Right atrium auricular region (tissue), 2 donors: ENCODE measurements around the gene TMEM116. TPM values are rescaled to one million over a fixed set of nuclear protein-coding genes. Genes with fewer than 3 reads are reported as not detected.

Experiments used
- DNase-seq: peaks from one replicate; pipeline ENCODE4 v3.0.0-alpha.2; 2019; ENCODE audit warnings: low spot score
- H3K27ac ChIP-seq, 2 donors: fragments of 200-600 bp; sonication (generic); 1 replicate in 1 of 2; 2 replicates in 1 of 2; pipeline ENCODE4 v1.5.1; 2016 to 2019
- H3K27me3 ChIP-seq, 2 donors: fragments of 200-600 bp; sonication (generic); one replicate each; pipeline versions ENCODE4 v1.5.1 to v1.6.0; 2017 to 2019
- H3K36me3 ChIP-seq: fragments of 200-600 bp; sonication (generic); one replicate; pipeline ENCODE4 v1.5.1; 2016
- H3K4me1 ChIP-seq, 2 donors: fragments of 200-600 bp; sonication (generic); one replicate each; pipeline versions ENCODE4 v1.5.1 to v1.6.0; 2017 to 2019
- H3K4me3 ChIP-seq, 2 donors: fragments of 200-600 bp; sonication (generic); 1 replicate in 1 of 2; 2 replicates in 1 of 2; pipeline ENCODE4 v1.5.1; 2017 to 2019; ENCODE audit warnings: mild to moderate bottlenecking in 1 of 2, moderate library complexity in 1 of 2
- H3K9me3 ChIP-seq, 2 donors: fragments of 200-600 bp; sonication (generic); one replicate each; pipeline ENCODE4 v1.5.1; 2019
- CTCF ChIP-seq, 2 donors: fragments of 200-600 bp; sonication (generic); IDR thresholded peaks; one replicate each; pipeline ENCODE4 v1.5.1; 2019; ENCODE audit warnings: antibody characterized with exemption in 2 of 2
- total RNA-seq, 2 donors: library from RNA; depleted of rRNA; stranded (reverse); fragments of >200 nt; gene quantifications; one replicate each; pipeline ENCODE4 v1.1.0, GENCODE V29; 2016

TMEM116 gene
- total RNA-seq, 2 donors from 2014 or later: 9.3 to 30.0 TPM

- TF ChIP-seq CTCF (IDR thresholded peaks at IDR 0.05): no peak
- H3K27ac ChIP-seq: no peak overlapping the region
- peaks cover 50% of the 10 kb centered on the region for H3K36me3 ChIP-seq
- no peaks in the 10 kb centered on the region for H3K27me3 ChIP-seq
- no peak overlapping the region for H3K4me3 ChIP-seq
- H3K9me3 ChIP-seq: no peaks in the 10 kb centered on the region
- no peaks in the 10 kb centered on the region for H3K4me1 ChIP-seq
- DNase-seq: no peak
Observed at GRCh38 chr12:112032292-112032691, 19.3 kb upstream of the TMEM116 start.

DNA sequence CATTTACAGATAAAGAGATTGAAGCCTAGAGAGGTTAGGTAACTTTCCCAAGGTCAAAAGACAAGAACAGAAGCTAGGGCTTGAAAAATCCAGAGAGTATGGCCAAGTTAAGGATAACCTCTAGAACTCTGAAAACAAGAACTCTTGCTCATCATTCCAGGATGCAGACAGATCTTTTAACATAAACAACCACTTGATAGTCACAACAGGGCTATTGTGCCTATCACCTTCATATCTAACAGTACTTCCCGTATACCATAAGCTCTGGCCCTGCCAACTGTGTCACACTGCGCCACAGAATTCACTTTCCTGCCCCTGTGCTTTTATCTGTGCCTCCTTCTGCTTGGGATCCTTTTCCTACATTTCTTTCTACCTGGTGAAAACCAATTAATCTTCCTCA is 18.5 kb upstream of the TMEM116 start:
- peaks cover 44% of the 10 kb centered on the region for H3K36me3 ChIP-seq
- no peak for TF ChIP-seq CTCF (IDR thresholded peaks at IDR 0.05)

DNA sequence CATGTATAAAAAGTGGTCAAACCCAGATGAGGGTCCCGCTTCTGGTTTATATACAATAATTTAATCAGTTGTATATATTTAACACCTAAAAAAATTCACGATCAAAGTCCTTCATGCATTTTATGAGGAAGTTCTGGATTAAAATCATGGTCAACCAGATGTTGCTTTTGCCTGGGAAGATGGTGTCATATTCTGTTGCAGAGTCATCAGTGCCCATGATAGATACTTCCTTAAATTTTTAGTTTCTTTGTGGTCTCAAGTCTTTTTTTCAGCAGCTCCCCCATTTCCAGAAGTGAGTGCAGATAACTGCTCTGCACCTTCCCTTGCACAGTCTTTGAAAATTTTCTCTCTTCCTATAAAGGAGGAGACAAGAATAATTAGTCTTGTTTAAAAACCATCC is 16.3 kb upstream of the TMEM116 start:
- Histone ChIP-seq H3K27me3 (no peaks in the 10 kb centered on the region), H3K36me3 (peaks cover 42% of the 10 kb centered on the region), H3K4me3 (no peak overlapping the region), H3K9me3 (no peaks in the 10 kb centered on the region), H3K4me1 (no peaks in the 10 kb centered on the region), H3K27ac (no peak overlapping the region)
- DNase-seq: no peak
- TF ChIP-seq CTCF (IDR thresholded peaks at IDR 0.05): no peak

More for the DNA sequence above, 18.5 kb upstream of the TMEM116 start:
- no peaks in the 10 kb centered on the region for H3K27me3 ChIP-seq
- no peak overlapping the region for H3K4me3 ChIP-seq
- H3K9me3 ChIP-seq: no peaks in the 10 kb centered on the region
- no peak overlapping the region for H3K27ac ChIP-seq
- no peak for DNase-seq
- no peaks in the 10 kb centered on the region for H3K4me1 ChIP-seq

- no peak for DNase-seq
- TF ChIP-seq CTCF (IDR thresholded peaks at IDR 0.05): no peak
- Histone ChIP-seq H3K4me3 (no peak overlapping the region), H3K27ac (no peak overlapping the region), H3K9me3 (no peaks in the 10 kb centered on the region), H3K4me1 (no peaks in the 10 kb centered on the region), H3K27me3 (no peaks in the 10 kb centered on the region), H3K36me3 (peaks cover 50% of the 10 kb centered on the region)
Observed at GRCh38 chr12:112025808-112026375, 12.9 kb upstream of the TMEM116 start.

DNA sequence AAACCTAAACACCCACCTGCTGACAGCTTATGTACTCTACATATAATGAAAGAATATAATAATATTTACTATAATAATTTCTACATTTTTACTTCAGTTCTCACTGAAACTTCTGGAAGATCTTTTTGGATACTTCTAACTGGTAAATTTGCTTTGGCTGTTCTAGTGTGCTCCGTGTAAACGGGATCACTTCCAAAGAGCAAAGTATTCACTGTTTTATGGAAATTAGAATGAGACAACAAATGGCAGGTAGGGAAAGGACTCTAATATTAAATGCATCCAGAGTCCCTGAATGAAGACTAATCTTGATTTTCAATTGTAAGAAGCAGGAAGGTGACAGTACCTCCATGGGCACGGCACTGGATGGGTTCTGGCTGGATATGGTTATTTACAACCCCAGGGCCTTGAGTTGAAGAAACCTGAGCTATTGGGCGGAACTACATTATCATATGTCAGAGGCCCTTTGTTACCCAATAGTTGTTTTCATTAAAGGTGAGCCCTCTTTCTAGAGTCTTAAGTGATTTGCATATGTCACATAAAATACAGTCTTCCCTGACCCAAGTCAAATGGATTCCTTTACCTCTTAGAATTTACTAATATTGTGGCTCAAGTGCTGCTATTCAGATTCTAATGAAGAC is 10.9 kb upstream of the TMEM116 start:
- no peak overlapping the region for H3K27ac ChIP-seq
- peaks cover 46% of the 10 kb centered on the region for H3K36me3 ChIP-seq
- H3K27me3 ChIP-seq: no peaks in the 10 kb centered on the region
- no peak for TF ChIP-seq CTCF (IDR thresholded peaks at IDR 0.05)
- H3K4me1 ChIP-seq: no peaks in the 10 kb centered on the region
- H3K9me3 ChIP-seq: no peaks in the 10 kb centered on the region
- H3K4me3 ChIP-seq: no peak overlapping the region
- no peak for DNase-seq
